Measurements from ENCODE around the gene ELFN1. TPM values are rescaled to one million over a fixed set of nuclear protein-coding genes. Genes with fewer than 3 reads are reported as not detected.
A peak's percentile ranks its signal among the peaks of the same experiment; 100 is the strongest.

ELFN1 gene
- total and polyA plus RNA-seq, 9 of the 15 experiments (the other 6 are each of a cell fraction or from before 2014, with no cell fraction given), result 0.04 to 0.64 (median 0.18) TPM; not detected in 2

DNA sequence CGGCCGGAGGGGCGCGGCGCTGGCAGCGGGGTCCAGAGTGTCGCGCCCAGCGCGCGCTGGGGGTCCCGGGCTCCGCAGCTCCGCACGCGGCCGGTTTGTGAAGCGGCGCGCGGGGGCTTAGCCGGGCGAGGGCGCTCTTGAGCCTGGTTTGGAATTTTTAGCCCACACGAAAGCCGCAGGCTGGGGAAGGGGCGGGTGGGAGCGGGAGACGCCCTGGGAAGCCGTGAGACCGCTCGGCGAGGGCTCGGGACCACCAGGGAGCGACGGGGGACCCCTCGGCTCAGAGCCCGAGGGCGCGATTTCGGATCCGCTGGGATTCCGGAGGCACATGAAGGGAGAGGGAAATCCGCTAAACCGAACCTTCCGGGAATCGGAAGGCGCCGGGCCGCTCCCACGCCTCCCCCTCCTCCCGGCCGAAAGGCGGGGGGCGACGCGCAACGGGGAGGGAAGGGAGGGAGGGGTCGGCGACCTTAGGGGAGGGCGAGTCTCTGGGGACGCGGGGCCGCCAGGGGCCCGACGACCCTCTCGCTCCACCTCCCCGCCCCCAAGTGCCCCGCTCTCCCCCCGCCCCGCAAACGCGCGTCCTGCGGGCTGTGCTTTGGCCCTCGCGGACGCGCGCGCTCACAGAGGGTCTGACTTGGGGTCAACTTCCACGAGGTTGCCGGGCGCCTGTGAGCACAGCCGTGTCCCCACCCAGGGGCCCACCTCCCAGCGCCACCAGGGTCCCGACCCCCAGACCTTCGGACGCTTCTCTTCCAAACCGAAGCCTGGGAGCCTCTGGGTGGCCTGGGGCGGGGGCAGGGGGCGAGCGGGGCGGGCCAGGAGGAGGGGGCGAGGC is 5.1 kb upstream of the ELFN1 start (continued):
- TF ChIP-seq NEUROD1 (IDR thresholded peaks at IDR 0.05; ENCODE audit: borderline replicate concordance, low read depth, low read length, partially characterized antibody) (peak; percentile 22), ZNF282 (CRISPR knock-in tag; IDR thresholded peaks at IDR 0.05) (no peak), ZNF143 (CRISPR knock-in tag; IDR thresholded peaks at IDR 0.05) (no peak), ZNF717 (CRISPR knock-in tag; IDR thresholded peaks at IDR 0.05) (no peak), HDAC3 (IDR thresholded peaks at IDR 0.05; ENCODE audit: borderline replicate concordance, partially characterized antibody) (no peak), BRCA1 (IDR thresholded peaks at IDR 0.05) (no peak), BRCA1 (CRISPR knock-in tag; IDR thresholded peaks at IDR 0.05) (no peak), DACH1 (IDR thresholded peaks at IDR 0.05; ENCODE audit: partially characterized antibody) (no peak), NFIC (IDR thresholded peaks at IDR 0.05) (no peak), KLF16 (IDR thresholded peaks at IDR 0.05) (0 out of 2 replicates have a peak, but pooled peaks have one; percentile 10), SLC30A9 (CRISPR knock-in tag; IDR thresholded peaks at IDR 0.05) (no peak), MCM7 (IDR thresholded peaks at IDR 0.05) (no peak), ZNF175 (CRISPR knock-in tag; IDR thresholded peaks at IDR 0.05; ENCODE audit: low read depth) (no peak), NFRKB (IDR thresholded peaks at IDR 0.05; ENCODE audit: low read depth) (no peak), EP300 (IDR thresholded peaks at IDR 0.05; ENCODE audit: low read length) (no peak), CCAR2 (IDR thresholded peaks at IDR 0.05; ENCODE audit: low read depth, low read length) (no peak), SRF (CRISPR knock-in tag; IDR thresholded peaks at IDR 0.05) (no peak), POLR2AphosphoS5 (IDR thresholded peaks at IDR 0.05; ENCODE audit: control insufficient read depth, insufficient read depth, low read depth, low read length) (no peak), MCM3 (IDR thresholded peaks at IDR 0.05) (no peak), PRPF4 (IDR thresholded peaks at IDR 0.05; ENCODE audit: insufficient read depth, low read depth, low read length, poor library complexity, severe bottlenecking) (no peak), CHCHD3 (CRISPR knock-in tag; IDR thresholded peaks at IDR 0.05) (no peak), ZNF239 (CRISPR knock-in tag; IDR thresholded peaks at IDR 0.05) (no peak), SMARCA4 (IDR thresholded peaks at IDR 0.05) (no peak)
- TF ChIP-seq, protein P1, sequence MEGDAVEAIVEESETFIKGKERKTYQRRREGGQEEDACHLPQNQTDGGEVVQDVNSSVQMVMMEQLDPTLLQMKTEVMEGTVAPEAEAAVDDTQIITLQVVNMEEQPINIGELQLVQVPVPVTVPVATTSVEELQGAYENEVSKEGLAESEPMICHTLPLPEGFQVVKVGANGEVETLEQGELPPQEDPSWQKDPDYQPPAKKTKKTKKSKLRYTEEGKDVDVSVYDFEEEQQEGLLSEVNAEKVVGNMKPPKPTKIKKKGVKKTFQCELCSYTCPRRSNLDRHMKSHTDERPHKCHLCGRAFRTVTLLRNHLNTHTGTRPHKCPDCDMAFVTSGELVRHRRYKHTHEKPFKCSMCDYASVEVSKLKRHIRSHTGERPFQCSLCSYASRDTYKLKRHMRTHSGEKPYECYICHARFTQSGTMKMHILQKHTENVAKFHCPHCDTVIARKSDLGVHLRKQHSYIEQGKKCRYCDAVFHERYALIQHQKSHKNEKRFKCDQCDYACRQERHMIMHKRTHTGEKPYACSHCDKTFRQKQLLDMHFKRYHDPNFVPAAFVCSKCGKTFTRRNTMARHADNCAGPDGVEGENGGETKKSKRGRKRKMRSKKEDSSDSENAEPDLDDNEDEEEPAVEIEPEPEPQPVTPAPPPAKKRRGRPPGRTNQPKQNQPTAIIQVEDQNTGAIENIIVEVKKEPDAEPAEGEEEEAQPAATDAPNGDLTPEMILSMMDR (IDR thresholded peaks at IDR 0.05 in 2 of 3, conservative IDR thresholded peaks at IDR 0.05 in 1 of 3; ENCODE audit: insufficient read depth in 2 of 3, low read depth in 1 of 3, low read length in 3 of 3), result peak; percentile 71 to 99 (median 97)
- TF ChIP-seq, protein P2, sequence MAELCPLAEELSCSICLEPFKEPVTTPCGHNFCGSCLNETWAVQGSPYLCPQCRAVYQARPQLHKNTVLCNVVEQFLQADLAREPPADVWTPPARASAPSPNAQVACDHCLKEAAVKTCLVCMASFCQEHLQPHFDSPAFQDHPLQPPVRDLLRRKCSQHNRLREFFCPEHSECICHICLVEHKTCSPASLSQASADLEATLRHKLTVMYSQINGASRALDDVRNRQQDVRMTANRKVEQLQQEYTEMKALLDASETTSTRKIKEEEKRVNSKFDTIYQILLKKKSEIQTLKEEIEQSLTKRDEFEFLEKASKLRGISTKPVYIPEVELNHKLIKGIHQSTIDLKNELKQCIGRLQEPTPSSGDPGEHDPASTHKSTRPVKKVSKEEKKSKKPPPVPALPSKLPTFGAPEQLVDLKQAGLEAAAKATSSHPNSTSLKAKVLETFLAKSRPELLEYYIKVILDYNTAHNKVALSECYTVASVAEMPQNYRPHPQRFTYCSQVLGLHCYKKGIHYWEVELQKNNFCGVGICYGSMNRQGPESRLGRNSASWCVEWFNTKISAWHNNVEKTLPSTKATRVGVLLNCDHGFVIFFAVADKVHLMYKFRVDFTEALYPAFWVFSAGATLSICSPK (IDR thresholded peaks at IDR 0.05; ENCODE audit: borderline replicate concordance), result no peak
- TF ChIP-seq, protein P3, sequence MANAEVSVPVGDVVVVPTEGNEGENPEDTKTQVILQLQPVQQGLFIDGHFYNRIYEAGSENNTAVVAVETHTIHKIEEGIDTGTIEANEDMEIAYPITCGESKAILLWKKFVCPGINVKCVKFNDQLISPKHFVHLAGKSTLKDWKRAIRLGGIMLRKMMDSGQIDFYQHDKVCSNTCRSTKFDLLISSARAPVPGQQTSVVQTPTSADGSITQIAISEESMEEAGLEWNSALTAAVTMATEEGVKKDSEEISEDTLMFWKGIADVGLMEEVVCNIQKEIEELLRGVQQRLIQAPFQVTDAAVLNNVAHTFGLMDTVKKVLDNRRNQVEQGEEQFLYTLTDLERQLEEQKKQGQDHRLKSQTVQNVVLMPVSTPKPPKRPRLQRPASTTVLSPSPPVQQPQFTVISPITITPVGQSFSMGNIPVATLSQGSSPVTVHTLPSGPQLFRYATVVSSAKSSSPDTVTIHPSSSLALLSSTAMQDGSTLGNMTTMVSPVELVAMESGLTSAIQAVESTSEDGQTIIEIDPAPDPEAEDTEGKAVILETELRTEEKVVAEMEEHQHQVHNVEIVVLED (CRISPR knock-in tag; IDR thresholded peaks at IDR 0.05), result no peak
